GM18520 (cell line): Measurements from ENCODE around the gene SPTB.

Experiments used
- ATAC-seq: cut with Tn5 transposase; IDR thresholded peaks from one replicate; pipeline ENCODE4 v1.9.1; 2021; ENCODE audit not compliant: unreplicated experiment

Gene SPTB

DNA sequence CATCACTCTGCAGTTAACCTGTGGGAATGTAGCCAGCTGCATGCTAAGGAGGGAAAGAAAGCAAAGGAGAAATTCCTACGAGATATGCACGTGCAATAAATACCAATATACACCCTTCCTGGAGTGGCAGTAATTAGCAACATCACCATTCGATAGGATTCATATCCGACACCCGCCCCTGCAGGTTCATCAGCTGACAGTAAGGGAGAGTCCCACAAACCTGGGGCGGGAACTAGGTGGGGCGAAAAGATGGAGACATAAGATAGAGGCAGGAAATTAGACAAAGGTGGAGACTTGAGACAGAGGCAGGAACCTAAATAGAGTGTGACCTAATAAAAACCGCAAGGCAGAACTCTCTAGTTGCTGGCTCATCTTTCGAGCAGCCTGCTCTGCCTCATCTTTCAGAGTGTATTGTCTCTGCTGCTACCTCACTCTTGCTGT is 123.9 kb downstream of the SPTB start:
- no peak for ATAC-seq

DNA sequence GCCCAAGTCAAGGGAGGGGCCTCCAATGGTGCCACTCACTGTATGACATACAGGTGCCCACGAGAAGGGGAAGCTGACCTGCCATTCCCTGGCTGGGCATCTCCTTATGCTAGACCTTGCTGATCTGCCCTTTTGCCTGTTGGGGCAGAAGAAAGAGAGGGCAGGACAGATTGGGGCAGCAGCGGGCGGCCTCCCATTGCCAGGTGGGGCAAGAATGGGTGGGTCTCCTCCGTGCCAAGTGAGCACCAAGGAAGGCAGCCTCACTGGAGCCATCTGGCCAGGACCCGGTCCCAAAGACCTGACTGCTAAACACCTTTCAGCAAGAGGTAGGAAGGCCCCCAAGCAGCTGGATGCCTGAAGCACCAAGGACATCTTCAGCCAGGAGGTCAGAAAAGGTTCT is 125.0 kb downstream of the SPTB start:
- no peak for ATAC-seq

GRCh38 chr14:64753999-64754398 is 125.7 kb downstream of the SPTB start:
- no peak for ATAC-seq

- ATAC-seq = no peak
These were observed 126.3 kb downstream of the SPTB start for GRCh38 chr14:64753374-64753773.

DNA sequence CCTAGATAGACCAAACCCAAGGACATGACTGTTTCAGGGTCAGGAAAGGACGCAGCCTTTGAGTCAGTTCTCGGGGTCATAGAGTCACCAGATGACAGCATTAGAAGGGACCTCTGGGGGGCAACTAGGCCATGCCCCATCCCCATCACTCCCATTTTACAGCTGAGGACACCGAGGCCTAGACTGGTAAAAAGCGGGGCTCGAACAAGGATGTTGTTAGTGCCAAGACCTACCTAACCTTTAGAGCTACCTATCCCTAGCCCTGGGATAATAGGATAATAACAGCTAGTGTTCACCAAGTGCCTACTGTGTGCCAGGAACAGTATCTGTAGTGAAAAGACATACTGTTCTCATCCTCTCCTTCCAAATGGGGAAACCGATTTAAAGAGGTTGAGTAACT is 126.8 kb downstream of the SPTB start:
- ATAC-seq = no peak

GRCh38 chr14:64748995-64749714 is 130.6 kb downstream of the SPTB start:
- ATAC-seq = no peak

- ATAC-seq = no peak
These were observed 131.2 kb downstream of the SPTB start for GRCh38 chr14:64748521-64748920.

GRCh38 chr14:64747327-64747726 is 132.4 kb downstream of the SPTB start:
- no peak for ATAC-seq

DNA sequence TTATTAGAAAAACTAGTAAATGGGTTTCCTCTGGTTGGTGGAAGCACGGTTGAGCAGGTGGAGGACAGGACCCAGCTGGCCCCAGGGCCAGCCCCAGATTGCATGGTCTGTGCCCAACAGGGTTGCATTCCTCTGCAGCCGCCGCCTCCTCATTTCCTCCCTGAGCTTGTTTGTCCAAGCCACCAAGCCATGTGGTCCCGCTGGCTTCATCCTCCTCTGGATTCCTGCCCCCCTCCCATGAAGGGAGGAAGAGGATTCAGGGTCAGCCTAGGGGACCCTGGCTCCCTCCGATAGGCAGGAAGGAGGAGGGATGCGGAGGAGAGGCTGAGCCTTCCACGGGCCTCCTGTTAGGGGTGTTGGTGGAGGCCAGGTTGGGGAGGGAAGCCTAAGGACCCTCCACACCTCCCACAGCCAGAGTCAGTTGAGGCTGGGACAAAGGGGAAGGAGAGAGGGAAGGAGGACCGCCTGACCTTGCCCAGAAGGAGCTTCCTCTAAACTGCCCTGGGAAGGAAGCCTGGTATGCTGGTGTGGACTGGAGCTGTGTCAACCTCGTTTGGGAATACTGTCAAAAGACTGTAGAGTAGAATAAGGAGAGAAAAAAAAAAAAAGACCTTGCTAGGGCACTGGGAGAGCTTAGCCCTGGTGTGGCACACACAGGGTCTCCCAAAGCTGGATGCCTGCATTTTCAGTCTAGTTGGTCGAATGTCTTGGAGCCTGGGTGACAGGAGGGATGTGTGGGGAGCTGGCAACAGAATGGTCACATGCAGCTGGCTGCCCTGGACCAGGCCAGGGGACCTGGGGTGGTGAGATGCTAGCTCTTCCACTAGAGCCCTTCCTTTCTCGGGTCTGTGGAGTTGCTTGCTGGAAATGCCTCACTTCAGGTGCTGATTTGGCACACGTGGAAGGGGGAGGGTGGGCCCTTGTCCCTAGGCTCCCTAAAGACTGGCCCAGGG is 133.1 kb downstream of the SPTB start:
- no peak for ATAC-seq

- ATAC-seq = no peak
These were observed 134.1 kb downstream of the SPTB start for GRCh38 chr14:64745511-64746091.

DNA sequence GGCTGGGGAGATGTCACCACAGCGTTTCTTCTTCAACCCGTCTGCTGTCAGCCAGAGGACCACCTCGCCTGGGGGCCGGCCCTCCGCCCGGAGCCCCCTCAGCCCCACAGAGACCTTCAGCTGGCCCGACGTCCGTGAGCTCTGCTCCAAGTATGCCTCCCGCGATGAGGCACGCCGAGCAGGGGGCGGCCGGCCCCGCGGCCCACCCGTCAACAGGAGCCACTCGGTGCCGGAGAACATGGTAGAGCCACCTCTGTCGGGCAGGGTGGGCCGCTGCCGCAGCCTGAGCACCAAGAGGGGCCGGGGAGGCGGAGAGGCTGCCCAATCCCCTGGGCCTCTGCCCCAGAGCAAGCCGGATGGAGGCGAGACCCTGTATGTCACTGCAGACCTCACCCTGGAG is 136.6 kb downstream of the SPTB start:
- ATAC-seq = no peak

GRCh38 chr14:64741961-64742360 is 137.7 kb downstream of the SPTB start:
- ATAC-seq = no peak

GRCh38 chr14:64741200-64741599 is 138.5 kb downstream of the SPTB start:
- no peak for ATAC-seq

DNA sequence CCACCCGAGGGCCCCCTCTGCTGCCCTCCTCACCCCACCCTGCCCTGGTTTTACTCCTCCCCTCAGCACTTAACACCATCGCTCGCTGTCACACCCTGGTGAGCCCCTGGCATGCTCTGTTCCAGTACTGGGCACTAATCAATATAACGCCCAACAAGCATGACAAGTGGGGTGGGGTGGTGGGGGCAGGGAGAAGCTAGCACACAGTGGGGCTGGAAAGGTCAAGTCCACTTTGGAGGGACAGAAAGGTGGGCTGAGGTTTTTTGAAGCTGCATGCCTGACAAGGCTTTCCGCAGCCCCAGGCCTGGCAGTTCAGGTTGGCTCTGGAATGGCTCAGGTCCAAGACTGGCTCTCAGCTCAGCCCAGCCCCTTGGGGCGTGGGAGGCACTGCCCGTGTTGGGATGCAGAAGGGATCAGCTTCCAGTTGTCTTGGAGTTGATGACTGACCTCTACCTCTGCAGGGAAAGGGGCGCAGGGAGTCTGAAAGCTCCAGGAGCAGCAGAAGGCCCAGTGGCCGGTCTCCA is 141.4 kb downstream of the SPTB start:
- ATAC-seq = no peak

- no peak for ATAC-seq
These were observed 142.1 kb downstream of the SPTB start for GRCh38 chr14:64737391-64738280.

GRCh38 chr14:64736271-64737169 is 143.2 kb downstream of the SPTB start:
- ATAC-seq = no peak

- no peak for ATAC-seq
These were observed 144.7 kb downstream of the SPTB start for GRCh38 chr14:64734990-64735389.

DNA sequence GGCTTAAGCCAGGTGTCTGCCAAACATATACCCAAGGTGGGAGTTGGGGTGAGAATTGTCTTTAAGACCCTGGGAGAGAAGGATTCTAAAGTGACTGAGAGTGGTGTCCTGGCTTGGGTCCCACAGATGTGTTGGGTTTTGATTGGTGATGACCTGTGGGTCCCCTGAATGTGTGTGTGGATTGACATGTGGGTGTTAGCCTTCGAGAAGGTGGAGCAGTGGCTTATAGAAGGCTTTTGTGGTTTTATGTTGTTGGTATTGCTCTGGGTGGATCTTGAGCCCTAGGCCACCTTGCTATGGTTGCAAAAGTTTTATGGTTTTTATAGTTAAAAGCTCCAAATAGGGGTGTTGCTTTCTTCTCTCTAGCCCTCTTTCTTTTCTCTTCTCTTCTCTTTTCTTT is 145.8 kb downstream of the SPTB start:
- no peak for ATAC-seq

DNA sequence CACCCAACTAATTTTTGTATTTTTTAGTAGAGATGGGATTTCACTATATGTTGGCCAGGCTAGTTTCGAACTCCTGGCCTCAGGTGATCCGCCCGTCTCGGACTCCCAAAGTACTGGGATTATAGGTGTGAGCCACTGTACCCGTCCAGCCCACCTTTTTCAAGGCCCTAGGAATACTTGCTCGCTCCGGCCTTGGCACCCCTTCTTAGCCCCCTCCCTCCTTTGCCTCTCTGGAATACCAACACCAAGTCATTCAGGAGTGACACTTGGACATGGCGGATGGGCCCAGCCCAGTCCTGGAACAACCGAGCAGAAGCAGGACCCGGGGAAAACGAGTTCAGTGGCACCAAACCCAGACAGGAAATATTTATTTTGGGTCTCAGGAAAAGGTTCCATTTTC is 146.4 kb downstream of the SPTB start:
- no peak for ATAC-seq
